ENCODE measurements around the gene FRY.

Gene FRY

GRCh38 chr13:32136061-32136460 is 104.5 kb downstream of the FRY start:
- no peak for DNase-seq

- no peak for DNase-seq
These were observed 105.1 kb downstream of the FRY start for GRCh38 chr13:32136716-32137115.

- DNase-seq: no peak
These were observed 107.7 kb downstream of the FRY start for GRCh38 chr13:32139251-32139650.

- DNase-seq: no peak
These were observed 108.5 kb downstream of the FRY start for GRCh38 chr13:32140109-32140508.

- DNase-seq: no peak
These were observed 109.9 kb downstream of the FRY start for GRCh38 chr13:32141462-32141861.

GRCh38 chr13:32142115-32142514 is 110.5 kb downstream of the FRY start:
- DNase-seq: no peak

GRCh38 chr13:32142956-32143375 is 111.4 kb downstream of the FRY start:
- peak; percentile 23 for DNase-seq

- DNase-seq: no peak
These were observed 115.6 kb downstream of the FRY start for GRCh38 chr13:32147193-32147592.

- DNase-seq: no peak
These were observed 116.4 kb downstream of the FRY start for GRCh38 chr13:32147976-32148375.

- no peak for DNase-seq
These were observed 118.7 kb downstream of the FRY start for GRCh38 chr13:32150239-32150638.

GRCh38 chr13:32150794-32151193 is 119.2 kb downstream of the FRY start:
- no peak for DNase-seq

GRCh38 chr13:32151240-32151639 is 119.7 kb downstream of the FRY start:
- no peak for DNase-seq

GRCh38 chr13:32153056-32153455 is 121.5 kb downstream of the FRY start:
- no peak for DNase-seq

- no peak for DNase-seq
These were observed 127.7 kb downstream of the FRY start for GRCh38 chr13:32159137-32159869.

- no peak for DNase-seq
These were observed 130.9 kb downstream of the FRY start for GRCh38 chr13:32162395-32163005.

GRCh38 chr13:32164622-32165268 is 133.2 kb downstream of the FRY start:
- peak; percentile 10 for DNase-seq

- DNase-seq: peak; percentile 34
These were observed 134.2 kb downstream of the FRY start for GRCh38 chr13:32165796-32166195.

GRCh38 chr13:32168131-32168530 is 136.6 kb downstream of the FRY start:
- no peak for DNase-seq

GRCh38 chr13:32170841-32171240 is 139.3 kb downstream of the FRY start:
- no peak for DNase-seq

GRCh38 chr13:32173881-32174280 is 142.3 kb downstream of the FRY start:
- DNase-seq: no peak

- no peak for DNase-seq
These were observed 142.8 kb downstream of the FRY start for GRCh38 chr13:32174366-32174765.

- no peak for DNase-seq
These were observed 143.7 kb downstream of the FRY start for GRCh38 chr13:32175307-32175706.

- no peak for DNase-seq
These were observed 144.4 kb downstream of the FRY start for GRCh38 chr13:32175943-32176342.

- DNase-seq: no peak
These were observed 145.1 kb downstream of the FRY start for GRCh38 chr13:32176696-32177095.

Measured in DMS79 (cell line).